ENCODE results near the gene TP63.

The TP63 gene

GRCh38 chr3:189860296-189860695, 229.1 kb downstream of the TP63 start:
- DNase-seq (ENCODE audit: low read depth) = no peak

- peak; percentile 59 for DNase-seq (ENCODE audit: low read depth)
Measured at GRCh38 chr3:189862385-189862998, 231.3 kb downstream of the TP63 start.

GRCh38 chr3:189863031-189863430, 231.8 kb downstream of the TP63 start:
- DNase-seq (ENCODE audit: low read depth) = peak; percentile 4

GRCh38 chr3:189868061-189868460, 236.9 kb downstream of the TP63 start:
- no peak for DNase-seq (ENCODE audit: low read depth)

GRCh38 chr3:189869165-189869564, 238.0 kb downstream of the TP63 start:
- DNase-seq (ENCODE audit: low read depth) = no peak

GRCh38 chr3:189871418-189871817, 240.2 kb downstream of the TP63 start:
- DNase-seq (ENCODE audit: low read depth) = no peak

- DNase-seq (ENCODE audit: low read depth) = no peak
Measured at GRCh38 chr3:189883113-189883753, 252.0 kb downstream of the TP63 start.

- DNase-seq (ENCODE audit: low read depth) = no peak
Measured at GRCh38 chr3:189890496-189890895, 259.3 kb downstream of the TP63 start.

- DNase-seq (ENCODE audit: low read depth) = no peak
Measured at GRCh38 chr3:189896533-189896932, 265.3 kb downstream of the TP63 start.

GRCh38 chr3:189897406-189897805, 266.2 kb downstream of the TP63 start:
- DNase-seq (ENCODE audit: low read depth) = no peak

GRCh38 chr3:189898559-189899153, 267.5 kb downstream of the TP63 start:
- DNase-seq (ENCODE audit: low read depth) = peak; percentile 13

GRCh38 chr3:189899186-189899585, 268.0 kb downstream of the TP63 start:
- no peak for DNase-seq (ENCODE audit: low read depth)

GRCh38 chr3:189900578-189900977, 269.4 kb downstream of the TP63 start:
- no peak for DNase-seq (ENCODE audit: low read depth)

GRCh38 chr3:189901481-189901880, 270.3 kb downstream of the TP63 start:
- no peak for DNase-seq (ENCODE audit: low read depth)

GRCh38 chr3:189902230-189903186, 271.3 kb downstream of the TP63 start:
- no peak for DNase-seq (ENCODE audit: low read depth)

- no peak for DNase-seq (ENCODE audit: low read depth)
Measured at GRCh38 chr3:189903562-189904250, 272.5 kb downstream of the TP63 start.

- no peak for DNase-seq (ENCODE audit: low read depth)
Measured at GRCh38 chr3:189907803-189908202, 276.6 kb downstream of the TP63 start.

GRCh38 chr3:189908646-189909045, 277.5 kb downstream of the TP63 start:
- no peak for DNase-seq (ENCODE audit: low read depth)

- DNase-seq (ENCODE audit: low read depth) = no peak
Measured at GRCh38 chr3:189909139-189909538, 277.9 kb downstream of the TP63 start.

- no peak for DNase-seq (ENCODE audit: low read depth)
Measured at GRCh38 chr3:189909573-189909972, 278.4 kb downstream of the TP63 start.

- no peak for DNase-seq (ENCODE audit: low read depth)
Measured at GRCh38 chr3:189911001-189911400, 279.8 kb downstream of the TP63 start.

- peak; percentile 77 for DNase-seq (ENCODE audit: low read depth)
Measured at GRCh38 chr3:189914799-189915198, 283.6 kb downstream of the TP63 start.
